Lung (tissue), 12 donors: ENCODE measurements around the gene ACACB. TPM values are rescaled to one million over a fixed set of nuclear protein-coding genes. Genes with fewer than 3 reads are reported as not detected.

Experiments used
- ATAC-seq: fragments of 200-7000 bp; cut with Tn5 transposase; one replicate; pipeline ENCODE4 v1.9.1; 2020; ENCODE audit warnings: moderate number of reproducible peaks; ENCODE audit not compliant: insufficient read depth, low FRiP score
- DNase-seq, 3 donors: peaks; one replicate each; pipeline ENCODE4 v3.0.0-alpha.2; 2013 to 2017
- H3K27ac ChIP-seq, 2 donors: one replicate each; pipeline ENCODE4 v1.5.1; 2013; ENCODE audit warnings: mild to moderate bottlenecking in 2 of 2, moderate library complexity in 2 of 2, control low read depth in 1 of 2, inconsistent platforms in 1 of 2, low read depth in 1 of 2, low read length in 1 of 2
- H3K27me3 ChIP-seq, 3 donors: one replicate each; pipeline ENCODE4 v1.5.1; 2013; ENCODE audit warnings: low read length in 2 of 3; ENCODE audit not compliant: control insufficient read depth in 3 of 3, insufficient read depth in 3 of 3
- H3K36me3 ChIP-seq, 4 donors: one replicate each; pipeline ENCODE4 v1.5.1; 2013; ENCODE audit warnings: low read length in 4 of 4, mild to moderate bottlenecking in 1 of 4, moderate library complexity in 1 of 4; ENCODE audit not compliant: control insufficient read depth in 4 of 4, insufficient read depth in 4 of 4
- H3K4me1 ChIP-seq, 5 donors: one replicate each; pipeline ENCODE4 v1.5.1; 2013; ENCODE audit warnings: low read length in 5 of 5, mild to moderate bottlenecking in 2 of 5, moderate library complexity in 1 of 5; ENCODE audit not compliant: control insufficient read depth in 5 of 5, insufficient read depth in 5 of 5
- H3K4me3 ChIP-seq: one replicate; pipeline ENCODE4 v1.5.1; 2013; ENCODE audit warnings: mild to moderate bottlenecking, control low read depth, moderate library complexity
- H3K9ac ChIP-seq, 2 donors: one replicate each; pipeline ENCODE4 v1.5.1; 2013; ENCODE audit warnings: low read length in 2 of 2, control low read depth in 1 of 2; ENCODE audit not compliant: insufficient read depth in 1 of 2
- H3K9me3 ChIP-seq, 4 donors: one replicate each; pipeline ENCODE4 v1.5.1; 2013; ENCODE audit warnings: low read length in 3 of 4, mild to moderate bottlenecking in 1 of 4, moderate library complexity in 1 of 4; ENCODE audit not compliant: control insufficient read depth in 4 of 4, insufficient read depth in 3 of 4
- CTCF ChIP-seq: IDR thresholded peaks from 2 replicates; pipeline ENCODE4 v1.5.1; 2012; ENCODE audit warnings: mild to moderate bottlenecking; ENCODE audit errors: control extremely low read depth, extremely low read depth
- WGBS, 2 donors: extraction: QIAGEN DNeasy Blood & Tissue Kit; methylation state at CpG; one replicate each; pipeline ENCODE4 v1.1.7; 2013; 5-methylcytosine and 5-hydroxymethylcytosine counted together
- polyA plus RNA-seq, 2 donors: library from polyadenylated mRNA; stranded (reverse); fragments of 200-250 nt; gene quantifications; one replicate each; pipeline ENCODE4 v1.2.1, GENCODE V29; 2013
- total RNA-seq, 2 donors: library from RNA; depleted of rRNA in 1 of 2; stranded (reverse); fragments of >200 nt in 1 of 2; gene quantifications; one replicate each; pipeline ENCODE4 v1.2.1, GENCODE V29; 2014 to 2021
- donor health status: control.
- donor health status: control.
- donor health status: Bipolar disorder and iron deficiency.
- donor health status: healthy.
- donor health status: DM: yes; HTN: yes; CAD: no.

ACACB gene
- total and polyA plus RNA-seq, 4 donors: 2.9 to 24.5 (median 18.2) TPM

DNA sequence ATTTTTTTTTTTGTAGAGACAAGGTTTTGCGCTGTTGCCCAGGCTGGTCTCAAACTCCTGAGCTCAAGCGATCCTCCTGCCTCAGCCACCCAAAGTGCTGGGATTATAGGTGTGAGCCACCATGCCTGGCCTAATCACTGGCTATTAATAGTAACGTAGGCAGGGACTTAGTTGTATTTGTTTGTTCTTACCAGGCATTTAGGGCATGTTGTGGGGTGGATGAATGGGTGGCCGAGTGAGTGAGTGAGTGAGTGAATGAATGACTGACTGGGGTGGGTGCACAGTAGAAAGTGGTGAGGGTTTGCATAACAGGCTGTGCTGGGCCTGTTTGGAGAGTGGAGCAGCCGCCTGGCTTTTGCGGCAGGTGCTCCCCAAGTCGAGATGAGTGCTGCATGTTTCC, 105.7 kb downstream of the ACACB start:
- Histone ChIP-seq H3K9ac (no peak overlapping the region), H3K4me3 (no peak overlapping the region), H3K4me1 (no peaks in the 10 kb centered on the region), H3K27ac (peak overlapping the region in 1 of 2 donors; percentile 28), H3K36me3 (peaks cover 13 to 27% (median 19%) of the 10 kb centered on the region in 4 donors), H3K9me3 (no peaks in the 10 kb centered on the region), H3K27me3 (no peaks in the 10 kb centered on the region)
- ATAC-seq: no peak
- TF ChIP-seq CTCF: no peak
- DNase-seq: no peak
- 89 to 90% methylated on average over 7 of the region's 7 CpGs for WGBS, 2 donors

DNA sequence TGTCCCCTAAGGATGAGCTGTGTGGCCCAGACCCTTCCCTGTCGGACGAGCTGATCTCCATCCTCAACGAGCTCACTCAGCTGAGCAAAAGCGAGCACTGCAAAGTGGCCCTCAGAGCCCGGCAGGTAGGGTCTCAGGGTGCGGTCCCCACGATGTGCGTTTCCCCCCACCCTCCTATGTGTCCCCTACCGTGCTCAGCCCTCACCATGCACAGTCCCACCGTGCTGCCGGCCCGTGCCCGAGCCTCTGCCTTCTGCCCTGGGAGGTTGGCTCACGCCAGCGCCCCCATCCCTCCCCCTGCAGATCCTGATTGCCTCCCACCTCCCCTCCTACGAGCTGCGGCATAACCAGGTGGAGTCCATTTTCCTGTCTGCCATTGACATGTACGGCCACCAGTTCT, 106.1 kb downstream of the ACACB start:
- no peaks in the 10 kb centered on the region for H3K9me3 ChIP-seq
- 91 to 93% methylated on average over 18 of the region's 18 CpGs for WGBS, 2 donors
- no peak overlapping the region for H3K9ac ChIP-seq
- ATAC-seq (no peak), DNase-seq (no peak)
- peaks cover 14 to 29% (median 20%) of the 10 kb centered on the region in 4 donors for H3K36me3 ChIP-seq
- no peak overlapping the region for H3K27ac ChIP-seq
- H3K4me3 ChIP-seq: no peak overlapping the region
- H3K4me1 ChIP-seq: no peaks in the 10 kb centered on the region
- TF ChIP-seq CTCF: no peak
- no peaks in the 10 kb centered on the region for H3K27me3 ChIP-seq

GRCh38 chr12:109223211-109223610, 106.8 kb downstream of the ACACB start:
- DNase-seq: no peak
- H3K27me3 ChIP-seq: no peaks in the 10 kb centered on the region
- TF ChIP-seq CTCF: no peak
- no peak overlapping the region for H3K27ac ChIP-seq
- no peak overlapping the region for H3K4me3 ChIP-seq
- no peak overlapping the region for H3K9ac ChIP-seq
- no peaks in the 10 kb centered on the region for H3K9me3 ChIP-seq
- ATAC-seq: no peak
- peaks cover 11 to 27% (median 15%) of the 10 kb centered on the region in 4 donors for H3K36me3 ChIP-seq
- 96% methylated on average over 10 of the region's 10 CpGs for WGBS, 2 donors
- H3K4me1 ChIP-seq: no peaks in the 10 kb centered on the region

- no peak for TF ChIP-seq CTCF
- Histone ChIP-seq H3K36me3 (peaks cover 10 to 27% (median 15%) of the 10 kb centered on the region in 4 donors), H3K27me3 (no peaks in the 10 kb centered on the region), H3K9ac (no peak overlapping the region), H3K4me1 (no peaks in the 10 kb centered on the region), H3K4me3 (no peak overlapping the region), H3K9me3 (no peaks in the 10 kb centered on the region), H3K27ac (no peak overlapping the region)
- ATAC-seq: no peak
- 98 to 100% methylated on average over 5 of the region's 5 CpGs for WGBS, 2 donors
- DNase-seq: no peak
These were observed 107.5 kb downstream of the ACACB start for GRCh38 chr12:109223868-109224267.
